ENCODE measurements around the gene CHRM5. TPM values are rescaled to one million over a fixed set of nuclear protein-coding genes. Genes with fewer than 3 reads are reported as not detected.

Gene CHRM5
- not detected for total RNA-seq
- polyA plus RNA-seq, result under 1 TPM in 1 of 2 donors, not detected in 1; 0.06 TPM

GRCh38 chr15:33968224-33968623 is at the start of gene CHRM5:
Gene CHRM5, plus strand, starts transcription at chr15:33968497. Its CDS starts 94,221 bp downstream, at chr15:34062718.
- Histone ChIP-seq H3K9me3 (ENCODE audit: control insufficient read depth in 1 of 2, low read length in 2 of 2) (no peaks in the 10 kb centered on the region), H3K36me3 (ENCODE audit: insufficient read depth, low read length) (no peaks in the 10 kb centered on the region), H3K4me3 (ENCODE audit: low read length in 2 of 2) (no peak within 1 kb of the TSS), H3K27me3 (ENCODE audit: insufficient read depth, low read length) (no peaks in the 10 kb centered on the region), H3K4me1 (ENCODE audit: insufficient read depth, low read length) (no peaks in the 10 kb centered on the region), H3K27ac (ENCODE audit: low read depth, low read length) (no peak within 1 kb of the TSS)
- Mint-ChIP-seq H3K27me3 (no peaks in the 10 kb centered on the region), H3K9me3 (no peaks in the 10 kb centered on the region), H3K36me3 (no peaks in the 10 kb centered on the region), H3K4me1 (peaks cover 0 to 2% (median 0%) of the 10 kb centered on the region in 4 donors), H3K27ac (no peak within 1 kb of the TSS), H3K4me3 (no peak within 1 kb of the TSS)
- ChIA-PET POLR2A (ENCODE audit: partially characterized antibody) (no interaction called here), CTCF (ENCODE audit: partially characterized antibody) (interaction anchor here (1.7 kb wide), 1 partner anchor 25 kb away, joined by 4 read pairs; no protein-coding TSS in a partner anchor)
- intact Hi-C loops (cut with micrococcal nuclease), result no loop called here
- DNase-seq, result no peak

- H3K27me3 ChIP-seq (ENCODE audit: insufficient read depth, low read length), result no peaks in the 10 kb centered on the region
- no peak overlapping the region for H3K27ac Mint-ChIP-seq
- ChIA-PET POLR2A (ENCODE audit: partially characterized antibody) (no interaction called here), CTCF (ENCODE audit: partially characterized antibody) (no interaction called here)
- no peaks in the 10 kb centered on the region for H3K9me3 Mint-ChIP-seq
- H3K27ac ChIP-seq (ENCODE audit: low read depth, low read length), result no peak overlapping the region
- H3K9me3 ChIP-seq (ENCODE audit: control insufficient read depth in 1 of 2, low read length in 2 of 2), result no peaks in the 10 kb centered on the region
- no peaks in the 10 kb centered on the region for H3K36me3 Mint-ChIP-seq
- H3K27me3 Mint-ChIP-seq, result no peaks in the 10 kb centered on the region
- no peak overlapping the region for H3K4me3 ChIP-seq (ENCODE audit: low read length in 2 of 2)
- peaks cover 0 to 2% (median under 1%) of the 10 kb centered on the region in 4 donors for H3K4me1 Mint-ChIP-seq
- H3K4me1 ChIP-seq (ENCODE audit: insufficient read depth, low read length), result no peaks in the 10 kb centered on the region
- DNase-seq, result no peak
- intact Hi-C loops (cut with micrococcal nuclease), result no loop called here
- no peaks in the 10 kb centered on the region for H3K36me3 ChIP-seq (ENCODE audit: insufficient read depth, low read length)
- no peak overlapping the region for H3K4me3 Mint-ChIP-seq
Observed at GRCh38 chr15:33923446-33923845, 44.9 kb upstream of the CHRM5 start.

- Histone ChIP-seq H3K9me3 (ENCODE audit: control insufficient read depth in 1 of 2, low read length in 2 of 2) (no peaks in the 10 kb centered on the region), H3K27ac (ENCODE audit: low read depth, low read length) (no peak overlapping the region), H3K4me1 (ENCODE audit: insufficient read depth, low read length) (no peaks in the 10 kb centered on the region), H3K27me3 (ENCODE audit: insufficient read depth, low read length) (no peaks in the 10 kb centered on the region), H3K36me3 (ENCODE audit: insufficient read depth, low read length) (no peaks in the 10 kb centered on the region), H3K4me3 (ENCODE audit: low read length in 2 of 2) (no peak overlapping the region)
- intact Hi-C loops (cut with micrococcal nuclease), result no loop called here
- no peak overlapping the region for H3K4me3 Mint-ChIP-seq
- H3K4me1 Mint-ChIP-seq, result no peaks in the 10 kb centered on the region
- no peaks in the 10 kb centered on the region for H3K36me3 Mint-ChIP-seq
- no peaks in the 10 kb centered on the region for H3K9me3 Mint-ChIP-seq
- no peak for DNase-seq
- CTCF ChIA-PET (ENCODE audit: partially characterized antibody), result no interaction called here
- POLR2A ChIA-PET (ENCODE audit: partially characterized antibody), result no interaction called here
- no peaks in the 10 kb centered on the region for H3K27me3 Mint-ChIP-seq
- H3K27ac Mint-ChIP-seq, result no peak overlapping the region
Observed at GRCh38 chr15:33926260-33926659, 42.0 kb upstream of the CHRM5 start.

GRCh38 chr15:33932734-33933133 is 35.6 kb upstream of the CHRM5 start:
- POLR2A ChIA-PET (ENCODE audit: partially characterized antibody), result no interaction called here

GRCh38 chr15:33934396-33934795 is 33.9 kb upstream of the CHRM5 start:
- Mint-ChIP-seq H3K4me3 (no peak overlapping the region), H3K27me3 (no peaks in the 10 kb centered on the region), H3K27ac (no peak overlapping the region), H3K4me1 (peaks cover 0 to 3% (median 0%) of the 10 kb centered on the region in 4 donors), H3K36me3 (peaks cover 0 to 4% of the 10 kb centered on the region in 2 donors), H3K9me3 (peaks cover 0 to 4% (median 0%) of the 10 kb centered on the region in 8 donors)
- Histone ChIP-seq H3K27ac (ENCODE audit: low read depth, low read length) (no peak overlapping the region), H3K4me1 (ENCODE audit: insufficient read depth, low read length) (no peaks in the 10 kb centered on the region), H3K9me3 (ENCODE audit: control insufficient read depth in 1 of 2, low read length in 2 of 2) (no peaks in the 10 kb centered on the region), H3K36me3 (ENCODE audit: insufficient read depth, low read length) (no peaks in the 10 kb centered on the region), H3K27me3 (ENCODE audit: insufficient read depth, low read length) (no peaks in the 10 kb centered on the region), H3K4me3 (ENCODE audit: low read length in 2 of 2) (no peak overlapping the region)
- intact Hi-C loops (cut with micrococcal nuclease), result no loop called here
- DNase-seq, result no peak
- POLR2A ChIA-PET (ENCODE audit: partially characterized antibody), result no interaction called here
- CTCF ChIA-PET (ENCODE audit: partially characterized antibody), result no interaction called here

More at GRCh38 chr15:33932734-33933133, 35.6 kb upstream of the CHRM5 start:
- Mint-ChIP-seq H3K27me3 (no peaks in the 10 kb centered on the region), H3K36me3 (peaks cover 0 to 4% of the 10 kb centered on the region in 2 donors), H3K27ac (no peak overlapping the region), H3K4me3 (no peak overlapping the region), H3K4me1 (peaks cover 0 to 3% (median 0%) of the 10 kb centered on the region in 4 donors), H3K9me3 (no peaks in the 10 kb centered on the region)
- no peaks in the 10 kb centered on the region for H3K9me3 ChIP-seq (ENCODE audit: control insufficient read depth in 1 of 2, low read length in 2 of 2)
- no peaks in the 10 kb centered on the region for H3K36me3 ChIP-seq (ENCODE audit: insufficient read depth, low read length)
- no peak for DNase-seq
- intact Hi-C loops (cut with micrococcal nuclease), result no loop called here
- H3K27me3 ChIP-seq (ENCODE audit: insufficient read depth, low read length), result no peaks in the 10 kb centered on the region
- H3K27ac ChIP-seq (ENCODE audit: low read depth, low read length), result no peak overlapping the region
- no peak overlapping the region for H3K4me3 ChIP-seq (ENCODE audit: low read length in 2 of 2)
- CTCF ChIA-PET (ENCODE audit: partially characterized antibody), result no interaction called here
- H3K4me1 ChIP-seq (ENCODE audit: insufficient read depth, low read length), result no peaks in the 10 kb centered on the region

GRCh38 chr15:33934921-33935320 is 33.4 kb upstream of the CHRM5 start:
- no peaks in the 10 kb centered on the region for H3K4me1 ChIP-seq (ENCODE audit: insufficient read depth, low read length)
- intact Hi-C loops (cut with micrococcal nuclease), result no loop called here
- Mint-ChIP-seq H3K4me1 (peaks cover 0 to 3% (median 0%) of the 10 kb centered on the region in 4 donors), H3K9me3 (peaks cover 0 to 4% (median 0%) of the 10 kb centered on the region in 8 donors), H3K4me3 (no peak overlapping the region), H3K27ac (no peak overlapping the region), H3K27me3 (no peaks in the 10 kb centered on the region), H3K36me3 (peaks cover 0 to 4% of the 10 kb centered on the region in 2 donors)
- H3K27me3 ChIP-seq (ENCODE audit: insufficient read depth, low read length), result no peaks in the 10 kb centered on the region
- no peaks in the 10 kb centered on the region for H3K9me3 ChIP-seq (ENCODE audit: control insufficient read depth in 1 of 2, low read length in 2 of 2)
- H3K4me3 ChIP-seq (ENCODE audit: low read length in 2 of 2), result no peak overlapping the region
- POLR2A ChIA-PET (ENCODE audit: partially characterized antibody), result no interaction called here
- CTCF ChIA-PET (ENCODE audit: partially characterized antibody), result no interaction called here
- no peaks in the 10 kb centered on the region for H3K36me3 ChIP-seq (ENCODE audit: insufficient read depth, low read length)
- no peak for DNase-seq
- no peak overlapping the region for H3K27ac ChIP-seq (ENCODE audit: low read depth, low read length)

GRCh38 chr15:33941279-33942063 is 26.8 kb upstream of the CHRM5 start:
- peaks cover 0 to 8% (median 0%) of the 10 kb centered on the region in 8 donors for H3K9me3 Mint-ChIP-seq
- CTCF ChIA-PET (ENCODE audit: partially characterized antibody), result no interaction called here

More at GRCh38 chr15:33941279-33942063, 26.8 kb upstream of the CHRM5 start:
- Histone ChIP-seq H3K27me3 (ENCODE audit: insufficient read depth, low read length) (no peaks in the 10 kb centered on the region), H3K9me3 (ENCODE audit: control insufficient read depth in 1 of 2, low read length in 2 of 2) (no peaks in the 10 kb centered on the region), H3K4me3 (ENCODE audit: low read length in 2 of 2) (no peak overlapping the region), H3K4me1 (ENCODE audit: insufficient read depth, low read length) (no peaks in the 10 kb centered on the region), H3K27ac (ENCODE audit: low read depth, low read length) (no peak overlapping the region), H3K36me3 (ENCODE audit: insufficient read depth, low read length) (no peaks in the 10 kb centered on the region)
- intact Hi-C loops (cut with micrococcal nuclease), result no loop called here
- no peak for DNase-seq
- no peak overlapping the region for H3K27ac Mint-ChIP-seq
- peaks cover 0 to 1% (median under 1%) of the 10 kb centered on the region in 4 donors for H3K4me1 Mint-ChIP-seq
- no peak overlapping the region for H3K4me3 Mint-ChIP-seq
- peaks cover 0 to 5% of the 10 kb centered on the region in 2 donors for H3K36me3 Mint-ChIP-seq
- no peaks in the 10 kb centered on the region for H3K27me3 Mint-ChIP-seq
- POLR2A ChIA-PET (ENCODE audit: partially characterized antibody), result no interaction called here

Data from CD4-positive, alpha-beta memory T cell (primary cell).